ENCODE measurements around the gene PRADC1. TPM values are rescaled to one million over a fixed set of nuclear protein-coding genes. Genes with fewer than 3 reads are reported as not detected.

PRADC1 gene
- total and polyA plus RNA-seq, 8 donors = 8.5 to 23.3 (median 14.5) TPM

DNA sequence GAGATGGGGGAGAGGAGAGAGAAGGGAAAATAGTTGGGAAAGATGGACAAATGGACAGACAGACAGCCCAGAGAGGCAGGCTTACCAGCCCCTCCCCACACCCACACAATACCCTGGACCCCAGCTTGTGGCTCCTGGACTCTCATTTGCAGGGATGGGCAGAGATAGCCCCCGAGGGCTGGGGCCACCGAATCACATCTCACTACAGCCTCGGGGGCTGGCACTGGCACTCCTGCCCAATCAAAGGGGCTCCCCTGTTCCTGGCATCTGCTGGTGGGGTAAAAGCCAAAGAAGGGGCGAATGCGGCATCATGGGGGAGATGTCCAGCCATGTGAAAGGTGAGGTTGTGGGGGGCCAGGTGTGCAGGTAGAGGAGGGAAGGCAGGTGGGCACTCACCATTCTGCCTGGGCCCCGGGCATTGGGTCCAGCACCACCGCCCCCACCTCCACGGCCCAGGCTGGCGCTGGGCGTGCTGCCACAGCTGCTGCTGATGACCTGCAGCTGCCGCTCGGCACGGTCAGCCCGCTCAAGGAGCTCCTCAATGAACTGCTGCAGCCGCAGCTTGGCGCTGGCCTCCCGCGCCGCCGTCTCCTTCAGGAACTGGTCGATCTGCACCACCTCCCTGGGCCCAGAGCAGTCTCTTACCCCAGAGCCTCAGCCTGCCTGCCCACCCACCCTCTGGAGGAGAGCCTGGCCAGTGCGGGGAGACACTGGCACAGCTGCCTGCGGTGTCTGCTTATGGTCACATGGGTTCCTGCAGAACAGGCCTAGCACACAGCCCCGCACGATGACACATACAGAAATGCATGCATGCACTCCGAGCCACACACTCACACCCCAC lies 33.2 kb upstream of the PRADC1 start:
- TF ChIP-seq, protein P1, sequence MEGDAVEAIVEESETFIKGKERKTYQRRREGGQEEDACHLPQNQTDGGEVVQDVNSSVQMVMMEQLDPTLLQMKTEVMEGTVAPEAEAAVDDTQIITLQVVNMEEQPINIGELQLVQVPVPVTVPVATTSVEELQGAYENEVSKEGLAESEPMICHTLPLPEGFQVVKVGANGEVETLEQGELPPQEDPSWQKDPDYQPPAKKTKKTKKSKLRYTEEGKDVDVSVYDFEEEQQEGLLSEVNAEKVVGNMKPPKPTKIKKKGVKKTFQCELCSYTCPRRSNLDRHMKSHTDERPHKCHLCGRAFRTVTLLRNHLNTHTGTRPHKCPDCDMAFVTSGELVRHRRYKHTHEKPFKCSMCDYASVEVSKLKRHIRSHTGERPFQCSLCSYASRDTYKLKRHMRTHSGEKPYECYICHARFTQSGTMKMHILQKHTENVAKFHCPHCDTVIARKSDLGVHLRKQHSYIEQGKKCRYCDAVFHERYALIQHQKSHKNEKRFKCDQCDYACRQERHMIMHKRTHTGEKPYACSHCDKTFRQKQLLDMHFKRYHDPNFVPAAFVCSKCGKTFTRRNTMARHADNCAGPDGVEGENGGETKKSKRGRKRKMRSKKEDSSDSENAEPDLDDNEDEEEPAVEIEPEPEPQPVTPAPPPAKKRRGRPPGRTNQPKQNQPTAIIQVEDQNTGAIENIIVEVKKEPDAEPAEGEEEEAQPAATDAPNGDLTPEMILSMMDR (IDR thresholded peaks at IDR 0.05) = no peak
- intact Hi-C loops (cut with DNase I) = no loop called here
- no peaks in the 10 kb centered on the region for H3K36me3 ChIP-seq
- DNase-seq (peak in 1 of 4 donors; percentile 68), ATAC-seq (no peak)
- H3K4me1 ChIP-seq = peaks cover 0 to 5% of the 10 kb centered on the region in 2 donors
- H3K9me3 ChIP-seq = no peaks in the 10 kb centered on the region
- no peak overlapping the region for H3K27ac ChIP-seq
- H3K4me3 ChIP-seq = no peak overlapping the region
- peaks cover 20 to 60% of the 10 kb centered on the region in 2 donors for H3K27me3 ChIP-seq

DNA sequence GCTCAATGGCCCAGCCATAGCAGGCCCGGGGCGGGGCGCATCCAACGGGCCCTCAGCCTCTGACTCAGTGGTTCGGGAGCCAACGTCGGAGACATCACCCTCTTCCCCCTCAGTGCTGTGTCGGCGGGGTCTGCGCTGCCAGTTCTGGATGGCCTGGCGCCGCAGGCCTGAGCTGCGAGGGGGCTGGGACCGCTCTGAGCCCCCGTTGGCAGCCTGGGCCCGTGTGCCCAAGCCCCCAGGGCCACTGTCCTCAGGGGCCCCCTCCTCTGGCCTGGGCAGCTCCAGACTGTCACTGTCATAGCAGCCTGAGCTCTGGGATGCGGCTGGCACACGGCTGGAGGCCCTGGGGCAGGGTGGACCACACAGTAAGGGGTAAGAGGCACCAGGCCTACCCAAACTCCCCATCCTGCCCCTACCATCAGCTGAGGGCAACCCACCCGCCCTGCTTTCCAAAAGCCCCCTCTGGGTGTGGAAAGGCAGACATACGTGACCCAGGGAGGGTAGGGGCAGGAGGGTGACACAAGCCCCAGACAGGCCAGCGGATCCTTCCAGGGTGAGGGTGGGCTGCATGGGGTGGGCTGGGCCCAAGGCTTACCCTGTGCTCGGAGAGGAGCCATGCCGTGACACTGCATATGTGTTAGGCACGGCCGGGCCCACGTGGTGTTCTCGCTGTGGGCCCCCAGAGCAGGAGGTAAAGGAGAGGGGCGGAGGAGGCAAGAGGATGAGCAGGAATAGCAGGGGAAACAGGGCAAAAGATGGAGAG lies 32.4 kb upstream of the PRADC1 start:
- Histone ChIP-seq H3K4me3 (no peak overlapping the region), H3K36me3 (no peaks in the 10 kb centered on the region), H3K9me3 (no peaks in the 10 kb centered on the region), H3K27me3 (peaks cover 20 to 52% of the 10 kb centered on the region in 2 donors), H3K4me1 (peaks cover 0 to 5% of the 10 kb centered on the region in 2 donors), H3K27ac (no peak overlapping the region)
- ATAC-seq (no peak), DNase-seq (peak in 1 of 4 donors; percentile 71)
- TF ChIP-seq, protein P1 (IDR thresholded peaks at IDR 0.05) = no peak
- intact Hi-C loops (cut with DNase I) = no loop called here

DNA sequence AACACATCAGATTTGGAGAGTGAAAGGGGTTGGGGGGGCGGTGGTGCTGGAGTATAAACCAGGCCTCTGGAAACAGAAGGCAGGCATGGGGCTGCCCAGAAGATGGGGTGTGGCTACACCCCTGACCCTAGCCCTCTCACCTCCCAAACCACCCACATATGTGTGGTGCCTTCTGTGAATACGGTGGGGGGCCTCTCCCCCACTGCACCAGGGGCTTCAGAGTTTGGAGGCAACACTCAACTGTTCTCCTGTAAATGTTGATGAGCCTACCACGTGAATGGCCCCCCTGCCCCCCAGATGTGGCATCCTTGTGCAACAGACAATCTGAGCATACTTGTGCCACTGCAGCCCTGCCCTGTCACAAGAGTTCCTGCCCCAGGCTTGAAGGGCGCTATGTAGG lies 31.7 kb upstream of the PRADC1 start:
- Histone ChIP-seq H3K9me3 (no peaks in the 10 kb centered on the region), H3K36me3 (no peaks in the 10 kb centered on the region), H3K27ac (no peak overlapping the region), H3K4me1 (peaks cover 0 to 5% of the 10 kb centered on the region in 2 donors), H3K27me3 (peaks cover 13 to 45% of the 10 kb centered on the region in 2 donors), H3K4me3 (no peak overlapping the region)
- ATAC-seq = no peak
- intact Hi-C loops (cut with DNase I) = no loop called here
- TF ChIP-seq, protein P1 (IDR thresholded peaks at IDR 0.05) = no peak
- DNase-seq = no peak

DNA sequence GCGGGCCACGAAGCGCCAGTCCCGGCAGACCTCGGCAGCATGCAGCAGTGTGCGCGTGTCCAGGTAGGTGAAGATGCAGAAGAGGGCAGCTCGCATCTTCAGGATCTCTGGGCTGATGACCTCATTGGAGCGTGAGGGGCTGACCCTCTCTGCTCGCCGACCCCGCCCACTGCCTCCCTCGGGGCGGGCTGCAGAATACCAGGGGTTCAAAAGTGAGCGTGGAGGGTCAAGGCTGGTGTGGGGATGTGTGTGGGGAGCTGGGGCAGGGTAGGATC lies 31.2 kb upstream of the PRADC1 start:
- TF ChIP-seq, protein P1 (IDR thresholded peaks at IDR 0.05) = no peak
- no peaks in the 10 kb centered on the region for H3K36me3 ChIP-seq
- H3K27ac ChIP-seq = no peak overlapping the region
- ATAC-seq (no peak), DNase-seq (peak in 1 of 4 donors; percentile 63)
- intact Hi-C loops (cut with DNase I) = no loop called here
- H3K9me3 ChIP-seq = no peaks in the 10 kb centered on the region
- no peak overlapping the region for H3K4me3 ChIP-seq
- H3K4me1 ChIP-seq = peaks cover 0 to 5% of the 10 kb centered on the region in 2 donors
- H3K27me3 ChIP-seq = peaks cover 10 to 40% of the 10 kb centered on the region in 2 donors
